ENCODE results near the gene EFHB. TPM values are rescaled to one million over a fixed set of nuclear protein-coding genes. Genes with fewer than 3 reads are reported as not detected.

Gene EFHB
- total and polyA plus RNA-seq, 2 experiments from 2014 or later = 0.15 to 0.39 TPM

DNA sequence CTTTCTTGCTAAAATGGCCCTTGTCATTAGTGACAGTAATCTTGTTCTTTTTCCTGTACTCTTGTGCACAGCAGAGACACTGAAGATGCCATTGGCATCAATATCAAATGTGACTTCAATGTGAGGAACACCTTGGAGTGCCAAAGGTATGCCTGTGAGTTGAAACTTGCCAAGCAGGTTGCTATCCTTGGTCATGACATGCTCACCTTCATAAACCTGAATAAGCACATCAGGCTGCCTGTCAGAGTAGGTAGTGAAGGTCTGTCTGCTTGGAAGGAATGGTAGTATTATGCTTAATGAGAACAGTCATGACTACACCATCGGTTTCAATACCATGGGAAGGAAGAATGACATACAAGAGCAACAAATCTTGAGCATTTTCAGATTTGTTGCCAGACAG lies 6.6 kb upstream of the EFHB start:
- no peaks in the 10 kb centered on the region for H3K9me3 ChIP-seq (ENCODE audit: low read depth)
- H3K4me1 ChIP-seq (ENCODE audit: low read depth) = no peaks in the 10 kb centered on the region
- H3K36me3 ChIP-seq = no peaks in the 10 kb centered on the region
- no peak for TF ChIP-seq CTCF (IDR thresholded peaks at IDR 0.05; ENCODE audit: low read depth, low read length)
- DNase-seq (ENCODE audit: low read depth in 1 of 2, low spot score in 1 of 2) = no peak
- no peaks in the 10 kb centered on the region for H3K27me3 ChIP-seq
- H3K27ac ChIP-seq = no peak overlapping the region
- H3K4me3 ChIP-seq = no peak overlapping the region

DNA sequence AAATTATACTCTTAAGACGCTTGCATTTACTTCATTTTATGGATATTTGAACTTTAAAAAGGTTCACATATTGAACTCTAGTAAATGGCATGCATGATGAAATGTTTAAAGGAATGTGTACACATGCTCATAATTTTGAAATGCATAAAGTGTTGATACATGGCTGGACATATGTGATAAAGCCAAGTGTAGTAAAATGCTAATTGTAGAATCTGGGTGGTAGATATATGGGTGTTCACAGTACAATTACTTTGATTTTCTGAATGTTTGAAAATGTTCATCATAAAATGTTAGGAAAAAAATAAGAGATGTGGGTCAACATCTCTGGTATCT lies 4.2 kb upstream of the EFHB start:
- H3K36me3 ChIP-seq = no peaks in the 10 kb centered on the region
- no peaks in the 10 kb centered on the region for H3K9me3 ChIP-seq (ENCODE audit: low read depth)
- DNase-seq (ENCODE audit: low read depth in 1 of 2, low spot score in 1 of 2) = no peak
- no peak for TF ChIP-seq CTCF (IDR thresholded peaks at IDR 0.05; ENCODE audit: low read depth, low read length)
- H3K27me3 ChIP-seq = no peaks in the 10 kb centered on the region
- no peak overlapping the region for H3K4me3 ChIP-seq
- no peaks in the 10 kb centered on the region for H3K4me1 ChIP-seq (ENCODE audit: low read depth)
- no peak overlapping the region for H3K27ac ChIP-seq

DNA sequence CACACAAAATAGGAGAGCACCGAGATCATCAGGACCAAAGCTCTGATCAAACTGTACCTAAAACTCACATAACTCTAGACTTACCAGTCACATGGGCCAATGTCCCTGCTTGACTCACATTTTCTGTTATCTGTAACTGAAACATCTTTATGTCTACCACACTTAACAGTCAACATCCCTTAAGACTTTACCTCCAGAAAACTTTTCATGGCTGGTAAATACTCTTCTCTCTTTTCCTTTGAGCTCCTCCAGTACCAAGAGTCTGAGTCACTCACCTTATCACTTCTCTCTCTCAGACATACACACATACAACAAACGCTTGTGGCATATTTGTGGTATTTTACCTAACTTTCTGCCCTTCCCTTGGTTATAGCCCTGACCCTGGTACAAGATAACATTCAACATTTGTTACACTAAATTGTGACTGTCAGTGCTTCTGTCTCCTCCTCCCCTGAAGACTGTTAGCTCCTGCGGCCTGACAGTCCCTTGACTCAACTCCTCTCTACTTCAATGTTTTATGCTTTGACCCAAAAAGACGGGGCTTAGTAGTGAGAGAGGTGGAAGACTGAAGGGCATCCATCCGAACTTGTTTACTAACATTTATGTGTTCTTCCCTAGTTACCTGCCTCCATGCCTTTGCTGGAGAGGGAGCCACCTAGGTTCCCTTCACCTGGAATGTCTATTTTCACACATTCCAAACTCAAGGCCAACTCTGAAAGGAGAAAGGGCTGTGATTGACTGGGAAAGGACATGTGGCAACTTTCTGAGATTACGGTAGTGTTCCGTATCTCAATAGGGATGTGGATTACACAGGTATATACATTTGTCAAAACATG lies 3.7 kb upstream of the EFHB start:
- H3K9me3 ChIP-seq (ENCODE audit: low read depth) = no peaks in the 10 kb centered on the region
- DNase-seq (ENCODE audit: low read depth in 1 of 2, low spot score in 1 of 2) = peak in 1 of 2 donors; percentile 57
- no peaks in the 10 kb centered on the region for H3K36me3 ChIP-seq
- no peak overlapping the region for H3K4me3 ChIP-seq
- no peak overlapping the region for H3K27ac ChIP-seq
- no peaks in the 10 kb centered on the region for H3K27me3 ChIP-seq
- no peak for TF ChIP-seq CTCF (IDR thresholded peaks at IDR 0.05; ENCODE audit: low read depth, low read length)
- no peaks in the 10 kb centered on the region for H3K4me1 ChIP-seq (ENCODE audit: low read depth)

- no peaks in the 10 kb centered on the region for H3K4me1 ChIP-seq (ENCODE audit: low read depth)
- H3K36me3 ChIP-seq = no peaks in the 10 kb centered on the region
- no peaks in the 10 kb centered on the region for H3K9me3 ChIP-seq (ENCODE audit: low read depth)
- DNase-seq (ENCODE audit: low read depth in 1 of 2, low spot score in 1 of 2) = no peak
- TF ChIP-seq CTCF (IDR thresholded peaks at IDR 0.05; ENCODE audit: low read depth, low read length) = no peak
- H3K27me3 ChIP-seq = no peaks in the 10 kb centered on the region
- H3K4me3 ChIP-seq = no peak overlapping the region
- H3K27ac ChIP-seq = no peak overlapping the region
Observed at GRCh38 chr3:19932422-19932821, 1.6 kb downstream of the EFHB start.

DNA sequence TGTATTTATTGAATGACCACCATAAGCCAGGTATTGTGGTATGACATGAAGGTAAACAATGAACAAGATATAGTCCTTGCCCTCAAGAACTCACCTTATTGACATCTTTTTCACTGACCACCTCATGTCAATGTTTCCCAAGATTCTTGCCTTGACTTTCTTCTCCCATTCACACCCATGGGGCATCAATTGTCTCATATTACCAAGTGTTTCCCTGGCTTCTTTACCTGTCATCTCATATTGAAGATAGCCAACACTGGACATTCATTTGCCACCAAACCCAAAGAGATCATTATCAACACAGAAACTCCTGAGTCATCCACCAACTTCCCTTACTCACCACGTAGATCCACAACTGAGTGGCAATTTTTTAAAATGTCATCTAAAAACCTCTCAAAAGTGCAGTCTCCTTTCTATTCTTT lies 2.2 kb downstream of the EFHB start:
- Histone ChIP-seq H3K27ac (no peak overlapping the region), H3K36me3 (no peaks in the 10 kb centered on the region), H3K4me1 (ENCODE audit: low read depth) (no peaks in the 10 kb centered on the region), H3K9me3 (ENCODE audit: low read depth) (no peaks in the 10 kb centered on the region), H3K27me3 (no peaks in the 10 kb centered on the region), H3K4me3 (no peak overlapping the region)
- TF ChIP-seq CTCF (IDR thresholded peaks at IDR 0.05; ENCODE audit: low read depth, low read length) = no peak
- no peak for DNase-seq (ENCODE audit: low read depth in 1 of 2, low spot score in 1 of 2)
